ENCODE measurements around the gene PROB1. TPM values are rescaled to one million over a fixed set of nuclear protein-coding genes. Genes with fewer than 3 reads are reported as not detected.

The PROB1 gene
- total and polyA plus RNA-seq, 12 donors: 3.1 to 24.4 (median 8.8) TPM

- Histone ChIP-seq H3K9me3 (replicated peaks in 1 of 3) (no peaks in the 10 kb centered on the region), H3K4me1 (replicated peaks in 1 of 2) (no peaks in the 10 kb centered on the region), H3K4me3 (no peak overlapping the region), H3K36me3 (replicated peaks in 1 of 2) (no peaks in the 10 kb centered on the region), H3K27ac (no peak overlapping the region), H3K27me3 (no peaks in the 10 kb centered on the region)
- 0 to 54% (median 27%) methylated on average over 1 to 3 of the region's 3 CpGs for WGBS, 4 donors
- no peak for DNase-seq
- intact Hi-C loops (cut with DNase I): no loop called here
- TF ChIP-seq, protein P1, sequence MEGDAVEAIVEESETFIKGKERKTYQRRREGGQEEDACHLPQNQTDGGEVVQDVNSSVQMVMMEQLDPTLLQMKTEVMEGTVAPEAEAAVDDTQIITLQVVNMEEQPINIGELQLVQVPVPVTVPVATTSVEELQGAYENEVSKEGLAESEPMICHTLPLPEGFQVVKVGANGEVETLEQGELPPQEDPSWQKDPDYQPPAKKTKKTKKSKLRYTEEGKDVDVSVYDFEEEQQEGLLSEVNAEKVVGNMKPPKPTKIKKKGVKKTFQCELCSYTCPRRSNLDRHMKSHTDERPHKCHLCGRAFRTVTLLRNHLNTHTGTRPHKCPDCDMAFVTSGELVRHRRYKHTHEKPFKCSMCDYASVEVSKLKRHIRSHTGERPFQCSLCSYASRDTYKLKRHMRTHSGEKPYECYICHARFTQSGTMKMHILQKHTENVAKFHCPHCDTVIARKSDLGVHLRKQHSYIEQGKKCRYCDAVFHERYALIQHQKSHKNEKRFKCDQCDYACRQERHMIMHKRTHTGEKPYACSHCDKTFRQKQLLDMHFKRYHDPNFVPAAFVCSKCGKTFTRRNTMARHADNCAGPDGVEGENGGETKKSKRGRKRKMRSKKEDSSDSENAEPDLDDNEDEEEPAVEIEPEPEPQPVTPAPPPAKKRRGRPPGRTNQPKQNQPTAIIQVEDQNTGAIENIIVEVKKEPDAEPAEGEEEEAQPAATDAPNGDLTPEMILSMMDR (IDR thresholded peaks at IDR 0.05): no peak
- no peak for TF ChIP-seq POLR2A (IDR thresholded peaks at IDR 0.05)
Observed at GRCh38 chr5:139382807-139383206, 12.1 kb downstream of the PROB1 start.

GRCh38 chr5:139381837-139382761 lies 12.8 kb downstream of the PROB1 start:
- H3K4me1 ChIP-seq (replicated peaks in 1 of 2): no peaks in the 10 kb centered on the region
- no peak overlapping the region for H3K27ac ChIP-seq
- H3K27me3 ChIP-seq: no peaks in the 10 kb centered on the region
- TF ChIP-seq, protein P1 (IDR thresholded peaks at IDR 0.05): no peak
- TF ChIP-seq POLR2A (IDR thresholded peaks at IDR 0.05): no peak
- 85 to 93% (median 91%) methylated on average over 12 to 28 of the region's 28 CpGs for WGBS, 4 donors
- intact Hi-C loops (cut with DNase I): no loop called here
- no peaks in the 10 kb centered on the region for H3K9me3 ChIP-seq (replicated peaks in 1 of 3)
- no peak overlapping the region for H3K4me3 ChIP-seq
- no peaks in the 10 kb centered on the region for H3K36me3 ChIP-seq (replicated peaks in 1 of 2)
- no peak for DNase-seq

DNA sequence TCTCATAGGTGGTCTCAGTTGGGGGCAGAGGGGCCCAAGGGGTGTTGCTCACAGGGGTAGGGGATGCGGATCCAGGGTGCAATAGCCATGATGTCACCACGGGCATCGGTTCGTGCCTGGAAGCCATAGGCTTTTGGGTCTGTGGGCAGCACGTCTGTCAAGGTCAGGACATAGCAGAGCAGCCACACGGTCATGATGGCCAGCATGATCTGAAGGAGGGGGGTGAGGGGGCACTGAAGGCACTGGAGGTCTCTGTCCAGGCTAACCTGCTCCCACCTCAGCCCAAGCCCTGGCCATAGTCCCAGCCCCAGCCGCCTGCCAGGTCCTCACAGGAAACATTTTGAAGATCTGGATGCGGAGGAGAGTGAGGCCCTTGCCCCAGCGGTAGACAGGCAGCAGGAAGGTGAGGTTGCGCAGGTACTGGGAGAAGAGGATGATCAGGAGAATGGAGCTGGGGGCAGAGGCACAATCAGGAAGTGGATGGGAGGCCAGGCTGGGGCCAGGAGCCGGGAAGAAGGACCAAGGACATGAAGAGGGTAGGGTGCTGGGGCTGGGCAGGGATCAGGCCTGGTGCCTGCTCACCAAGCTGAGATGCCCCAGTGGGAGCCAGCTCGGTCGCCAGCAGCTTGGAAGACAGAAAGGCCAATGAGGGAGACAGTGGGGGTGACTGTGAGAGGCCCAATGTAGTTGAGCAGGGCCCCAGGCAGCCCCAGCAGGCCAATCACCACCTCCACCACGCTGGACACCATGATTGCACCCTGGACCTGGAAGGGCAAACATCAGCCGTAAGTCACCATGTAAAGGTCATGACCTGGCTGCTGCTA lies 15.1 kb downstream of the PROB1 start:
- H3K9me3 ChIP-seq (replicated peaks in 1 of 3): no peaks in the 10 kb centered on the region
- intact Hi-C loops (cut with DNase I): no loop called here
- 78 to 85% (median 80%) methylated on average over 8 to 15 of the region's 15 CpGs for WGBS, 4 donors
- H3K4me3 ChIP-seq: no peak overlapping the region
- no peaks in the 10 kb centered on the region for H3K4me1 ChIP-seq (replicated peaks in 1 of 2)
- no peaks in the 10 kb centered on the region for H3K27me3 ChIP-seq
- TF ChIP-seq, protein P1 (IDR thresholded peaks at IDR 0.05): no peak
- H3K36me3 ChIP-seq (replicated peaks in 1 of 2): no peaks in the 10 kb centered on the region
- DNase-seq: no peak
- no peak overlapping the region for H3K27ac ChIP-seq

DNA sequence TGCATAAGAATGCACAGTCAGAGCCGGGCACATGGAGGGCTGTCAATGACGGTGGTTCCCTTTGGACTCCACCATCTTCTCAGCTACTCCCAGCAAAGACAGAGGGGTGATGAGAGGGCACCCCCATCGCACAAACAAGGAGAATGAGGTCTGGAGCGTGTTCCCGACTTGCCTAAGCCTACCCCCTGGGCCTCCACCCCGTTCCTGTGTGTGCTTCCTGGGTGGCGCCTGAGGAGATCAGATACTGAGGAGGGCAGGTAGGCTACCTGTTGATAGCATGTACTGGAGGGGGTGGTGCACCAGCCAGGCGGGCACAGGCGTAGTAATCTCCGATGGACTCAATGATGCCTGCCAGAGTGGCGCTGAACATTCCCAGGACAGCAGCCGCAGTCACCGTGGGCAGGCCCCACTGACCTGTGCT lies 16.0 kb downstream of the PROB1 start:
- Histone ChIP-seq H3K27ac (no peak overlapping the region), H3K4me1 (replicated peaks in 1 of 2) (peaks cover 5 to 7% of the 10 kb centered on the region in 2 donors), H3K4me3 (no peak overlapping the region), H3K36me3 (replicated peaks in 1 of 2) (no peaks in the 10 kb centered on the region), H3K27me3 (no peaks in the 10 kb centered on the region), H3K9me3 (replicated peaks in 1 of 3) (no peaks in the 10 kb centered on the region)
- TF ChIP-seq POLR2A (IDR thresholded peaks at IDR 0.05): no peak
- TF ChIP-seq, protein P1 (IDR thresholded peaks at IDR 0.05): no peak
- DNase-seq: peak in 1 of 7 donors; percentile 7
- intact Hi-C loops (cut with DNase I): no loop called here
- WGBS, 4 donors: 82 to 88% (median 87%) methylated on average over 3 to 13 of the region's 13 CpGs
